Natural killer cell (primary cell): Measurements from ENCODE around the gene XYLT2. TPM values are rescaled to one million over a fixed set of nuclear protein-coding genes. Genes with fewer than 3 reads are reported as not detected.

Source experiments
- ATAC-seq, 3 donors: fragments of 150-1000 bp in 2 of 3; fragments of 200-7000 bp in 1 of 3; cut with Tn5 transposase; 1 replicate in 1 of 3; 2 replicates in 2 of 3; pipeline ENCODE4 v1.10.0; 2021; ENCODE audit warnings: mild to moderate bottlenecking in 2 of 3, moderate library complexity in 2 of 3
- DNase-seq, 2 donors: peaks; one replicate each; pipeline versions ENCODE4 v3.0.0 to v3.0.0-alpha.2; 2013 to 2021; ENCODE audit warnings: mixed read lengths in 1 of 2
- H3K27ac ChIP-seq: one replicate; pipeline ENCODE4 v1.5.1; 2013; ENCODE audit warnings: mild to moderate bottlenecking, low read length
- H3K27me3 ChIP-seq: one replicate; pipeline ENCODE4 v1.6.1; 2013; ENCODE audit warnings: low read length; ENCODE audit not compliant: control insufficient read depth, insufficient read depth
- H3K36me3 ChIP-seq: one replicate; pipeline ENCODE4 v1.6.1; 2013; ENCODE audit warnings: low read length; ENCODE audit not compliant: control insufficient read depth, insufficient read depth
- H3K4me1 ChIP-seq: one replicate; pipeline ENCODE4 v1.6.1; 2013; ENCODE audit warnings: low read length; ENCODE audit not compliant: control insufficient read depth, insufficient read depth
- H3K4me3 ChIP-seq: one replicate; pipeline ENCODE4 v1.5.1; 2013; ENCODE audit warnings: low read length
- H3K9me3 ChIP-seq: one replicate; pipeline ENCODE4 v1.6.1; 2013; ENCODE audit warnings: low read length; ENCODE audit not compliant: control insufficient read depth, insufficient read depth
- H3K27ac Mint-ChIP-seq, 2 donors: one replicate each; pipeline ENCODE4 v1.8.0; 2022; ENCODE audit warnings: mild to moderate bottlenecking in 2 of 2, mixed read lengths in 2 of 2, moderate library complexity in 1 of 2
- H3K27me3 Mint-ChIP-seq, 2 donors: one replicate each; pipeline ENCODE4 v1.8.0; 2022; ENCODE audit warnings: low read depth in 2 of 2, mixed read lengths in 2 of 2
- H3K36me3 Mint-ChIP-seq: one replicate; pipeline ENCODE4 v1.8.0; 2022; ENCODE audit warnings: mixed read lengths
- H3K4me1 Mint-ChIP-seq, 2 donors: one replicate each; pipeline ENCODE4 v1.8.0; 2022; ENCODE audit warnings: mixed read lengths in 2 of 2
- H3K4me3 Mint-ChIP-seq: one replicate; pipeline ENCODE4 v1.8.0; 2022; ENCODE audit warnings: mild to moderate bottlenecking, moderate library complexity, mixed read lengths
- H3K9me3 Mint-ChIP-seq, 2 donors: one replicate each; pipeline ENCODE4 v1.8.0; 2022; ENCODE audit warnings: mixed read lengths in 2 of 2
- CTCF ChIP-seq: fragments of 200-600 bp; IDR thresholded peaks from one replicate; pipeline ENCODE4 v1.8.0; 2022; ENCODE audit warnings: antibody characterized with exemption
- WGBS: methylation state at CpG from one replicate; pipeline ENCODE4 v1.1.7; 2013; ENCODE audit warnings: missing lambda C conversion rate; ENCODE audit not compliant: insufficient coverage; 5-methylcytosine and 5-hydroxymethylcytosine counted together
- intact Hi-C: fragments of 100-400 bp; cut with micrococcal nuclease; formaldehyde crosslinking; loops from one replicate; pipeline ENCODE4 v1.14.2; 2022
- total RNA-seq, 4 donors: library from RNA; stranded (reverse); fragments of 120-200 nt in 1 of 4; gene quantifications; one replicate each; pipeline versions ENCODE4 v1.2.3 to v1.2.4, GENCODE V29; 2013 to 2022

XYLT2 gene
- total RNA-seq, 3 donors from 2014 or later (not counting 1 experiment from before 2014, with no cell fraction given), result 16.3 to 25.4 (median 18.6) TPM

GRCh38 chr17:50381260-50381815, 35.4 kb downstream of the XYLT2 start:
- Mint-ChIP-seq H3K4me3 (no peak overlapping the region), H3K9me3 (no peaks in the 10 kb centered on the region), H3K36me3 (peaks cover 11% of the 10 kb centered on the region), H3K4me1 (peaks cover under 1 to 5% of the 10 kb centered on the region in 2 donors), H3K27ac (no peak overlapping the region), H3K27me3 (no peaks in the 10 kb centered on the region)
- Histone ChIP-seq H3K27ac (no peak overlapping the region), H3K4me3 (no peak overlapping the region), H3K4me1 (no peaks in the 10 kb centered on the region), H3K9me3 (no peaks in the 10 kb centered on the region), H3K36me3 (peaks cover 59% of the 10 kb centered on the region), H3K27me3 (no peaks in the 10 kb centered on the region)
- WGBS, result 94% methylated on average over 7 of the region's 7 CpGs
- intact Hi-C loops, result no loop called here
- DNase-seq, result no peak
- TF ChIP-seq CTCF, result no peak
- no peak for ATAC-seq

- Mint-ChIP-seq H3K27ac (no peak overlapping the region), H3K27me3 (no peaks in the 10 kb centered on the region), H3K36me3 (peaks cover 17% of the 10 kb centered on the region), H3K9me3 (no peaks in the 10 kb centered on the region), H3K4me3 (no peak overlapping the region), H3K4me1 (peaks cover 5 to 6% of the 10 kb centered on the region in 2 donors)
- no peak overlapping the region for H3K27ac ChIP-seq
- intact Hi-C loops, result no loop called here
- H3K4me1 ChIP-seq, result no peaks in the 10 kb centered on the region
- WGBS, result 79% methylated on average over 3 of the region's 3 CpGs
- no peak for DNase-seq
- no peak for ATAC-seq
- H3K36me3 ChIP-seq, result peaks cover 64% of the 10 kb centered on the region
- TF ChIP-seq CTCF, result no peak
- no peaks in the 10 kb centered on the region for H3K27me3 ChIP-seq
- no peak overlapping the region for H3K4me3 ChIP-seq
- no peaks in the 10 kb centered on the region for H3K9me3 ChIP-seq
Observed at GRCh38 chr17:50381920-50382319, 36.0 kb downstream of the XYLT2 start.

- Histone ChIP-seq H3K4me1 (no peaks in the 10 kb centered on the region), H3K36me3 (peaks cover 73% of the 10 kb centered on the region), H3K9me3 (no peaks in the 10 kb centered on the region), H3K4me3 (no peak overlapping the region), H3K27me3 (no peaks in the 10 kb centered on the region), H3K27ac (no peak overlapping the region)
- intact Hi-C loops, result no loop called here
- no peak for DNase-seq
- peaks cover 27% of the 10 kb centered on the region for H3K36me3 Mint-ChIP-seq
- WGBS, result over 99% methylated on average over 12 of the region's 12 CpGs
- ATAC-seq, result no peak
- H3K9me3 Mint-ChIP-seq, result no peaks in the 10 kb centered on the region
- no peak for TF ChIP-seq CTCF
- no peaks in the 10 kb centered on the region for H3K27me3 Mint-ChIP-seq
- H3K4me3 Mint-ChIP-seq, result no peak overlapping the region
- peaks cover 12 to 13% of the 10 kb centered on the region in 2 donors for H3K4me1 Mint-ChIP-seq
- H3K27ac Mint-ChIP-seq, result no peak overlapping the region
Observed at GRCh38 chr17:50382931-50383330, 37.0 kb downstream of the XYLT2 start.

DNA sequence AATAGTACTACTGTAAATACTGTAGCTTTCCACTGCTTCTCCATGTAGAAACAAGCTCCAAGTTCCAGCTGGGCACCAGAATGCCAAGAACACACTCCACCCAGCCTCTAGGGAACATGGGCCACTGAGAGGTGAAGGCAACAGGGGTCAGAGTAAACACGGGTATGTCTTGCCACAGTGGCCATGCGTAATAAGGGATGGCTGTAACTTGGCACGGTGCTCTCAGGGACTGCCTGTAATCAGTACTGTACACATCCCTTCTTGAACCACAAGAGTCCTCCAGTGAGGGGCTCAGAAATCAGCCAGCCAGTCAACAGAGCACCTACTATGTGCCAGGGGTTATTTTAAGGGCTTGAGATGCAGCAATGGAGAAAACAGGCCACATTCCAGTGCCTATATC, 40.6 kb downstream of the XYLT2 start:
- H3K27me3 ChIP-seq, result no peaks in the 10 kb centered on the region
- H3K27ac ChIP-seq, result no peak overlapping the region
- no peak for ATAC-seq
- peaks cover 31% of the 10 kb centered on the region for H3K36me3 Mint-ChIP-seq
- WGBS, result 91% methylated on average over 3 of the region's 3 CpGs
- H3K4me3 ChIP-seq, result no peak overlapping the region
- no peak for DNase-seq
- peaks cover 12 to 16% of the 10 kb centered on the region in 2 donors for H3K4me1 Mint-ChIP-seq
- peaks cover 94% of the 10 kb centered on the region for H3K36me3 ChIP-seq
- no peaks in the 10 kb centered on the region for H3K9me3 Mint-ChIP-seq
- no peaks in the 10 kb centered on the region for H3K9me3 ChIP-seq
- H3K27ac Mint-ChIP-seq, result peak overlapping the region in 1 of 2 donors; percentile 23
- H3K4me1 ChIP-seq, result no peaks in the 10 kb centered on the region
- H3K4me3 Mint-ChIP-seq, result no peak overlapping the region
- TF ChIP-seq CTCF, result no peak
- H3K27me3 Mint-ChIP-seq, result no peaks in the 10 kb centered on the region
- intact Hi-C loops, result no loop called here
